ENCODE results near the gene MGAT4D.
"Not testable (repeated sequence)": the region's sequence is repeated elsewhere in the genome, so short reads cannot be mapped to it uniquely, and the experiment has no call there.

The MGAT4D gene

GRCh38 chr4:140427919-140428471 is 70.1 kb downstream of the MGAT4D start:
- no peak for TF ChIP-seq CTCF (IDR thresholded peaks at IDR 0.05)
- peak overlapping the region; percentile 88 for H3K4me3 ChIP-seq
- no peak overlapping the region for H3K27ac ChIP-seq
- no peak for DNase-seq (ENCODE audit: low spot score)

DNA sequence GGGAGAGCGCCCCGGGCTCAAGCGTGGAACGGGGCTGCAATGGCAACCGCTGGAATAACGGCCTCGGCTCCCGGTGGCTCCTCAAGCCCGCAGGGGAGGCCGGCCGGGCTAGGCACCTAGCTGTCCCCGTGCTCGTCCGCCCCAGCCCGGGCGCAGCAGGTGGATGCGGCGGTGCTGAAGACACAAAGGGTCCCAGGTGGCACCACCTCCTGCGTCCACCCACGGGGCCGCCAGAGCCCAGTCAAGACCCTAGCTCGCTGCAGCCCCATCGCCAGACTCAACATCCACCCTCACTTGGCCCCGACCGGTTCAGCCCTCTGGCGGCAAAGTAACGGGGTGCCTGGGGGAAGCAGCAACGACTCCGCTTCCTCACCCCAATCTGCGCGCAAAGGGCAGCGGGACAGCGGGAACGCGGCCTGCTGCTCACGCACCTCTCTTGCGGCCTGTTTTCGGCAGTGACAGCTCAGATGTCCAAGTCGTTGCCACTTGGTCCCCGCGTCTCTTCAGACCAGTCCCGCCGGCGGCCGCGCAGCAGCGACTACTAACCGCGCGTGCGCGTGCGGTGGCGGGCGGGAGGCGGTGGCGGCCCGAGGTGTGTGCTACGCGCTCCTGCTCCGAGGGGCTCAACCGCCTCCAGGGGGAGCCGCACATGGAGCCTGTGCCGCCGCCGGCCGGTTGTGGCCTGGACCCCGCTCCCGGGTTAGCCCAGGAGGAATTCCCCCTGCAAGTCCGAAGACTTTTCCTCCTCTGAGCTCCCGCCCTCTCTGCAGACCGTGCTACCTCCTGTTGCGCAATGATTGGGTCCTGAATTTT is 70.8 kb downstream of the MGAT4D start, which contains the start of gene CLGN:
Gene CLGN, minus strand, starts transcription at position 543 of the 813 bp plus-strand sequence. CDS start 14,570 bp downstream, outside the sequence.
- Histone ChIP-seq H3K4me3 (peak within 1 kb of the TSS; percentile 88), H3K27ac (no peak within 1 kb of the TSS)
- DNase-seq (ENCODE audit: low spot score) = no peak
- TF ChIP-seq CTCF (IDR thresholded peaks at IDR 0.05) = no peak

- no peak overlapping the region for H3K27ac ChIP-seq
- no peak for DNase-seq (ENCODE audit: low spot score)
Measured at GRCh38 chr4:140426610-140427105, 71.4 kb downstream of the MGAT4D start.

DNA sequence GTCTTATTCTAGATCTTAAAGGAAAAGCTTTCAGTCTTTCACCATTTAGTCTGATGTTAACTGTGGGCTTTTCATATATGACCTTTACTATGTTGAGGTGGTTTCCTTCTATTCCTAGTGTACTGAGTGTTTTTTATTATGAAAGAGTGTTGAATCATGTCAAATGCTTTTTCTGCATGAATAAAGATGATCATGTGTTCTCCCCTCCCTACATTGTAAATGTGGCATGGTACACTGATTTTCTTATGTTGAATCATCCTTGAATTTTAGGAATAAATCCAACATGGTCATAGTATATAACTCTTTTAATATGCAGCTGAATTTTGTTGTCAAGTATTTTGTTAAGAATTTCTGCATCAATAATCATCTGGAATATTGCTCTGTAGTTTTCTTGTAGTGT is 75.0 kb downstream of the MGAT4D start:
- no peak for DNase-seq (ENCODE audit: low spot score)
- H3K27ac ChIP-seq = no peak overlapping the region
- no peak overlapping the region for H3K4me3 ChIP-seq
- no peak for TF ChIP-seq CTCF (IDR thresholded peaks at IDR 0.05)

More at GRCh38 chr4:140426610-140427105, 71.4 kb downstream of the MGAT4D start:
- no peak for TF ChIP-seq CTCF (IDR thresholded peaks at IDR 0.05)
- H3K4me3 ChIP-seq = peak overlapping the region; percentile 88

GRCh38 chr4:140413130-140413969 is 84.7 kb downstream of the MGAT4D start:
- not testable (repeated sequence) for H3K27ac ChIP-seq; DNase-seq (ENCODE audit: low spot score); H3K4me3 ChIP-seq

GRCh38 chr4:140408974-140409373 is 89.1 kb downstream of the MGAT4D start:
- no peak for TF ChIP-seq CTCF (IDR thresholded peaks at IDR 0.05)
- Histone ChIP-seq H3K4me3 (no peak overlapping the region), H3K27ac (no peak overlapping the region)
- no peak for DNase-seq (ENCODE audit: low spot score)

GRCh38 chr4:140406292-140406691 is 91.8 kb downstream of the MGAT4D start:
- Histone ChIP-seq H3K4me3 (no peak overlapping the region), H3K27ac (no peak overlapping the region)
- no peak for TF ChIP-seq CTCF (IDR thresholded peaks at IDR 0.05)
- no peak for DNase-seq (ENCODE audit: low spot score)
